Measurements from ENCODE around the gene CCDC33. TPM values are rescaled to one million over a fixed set of nuclear protein-coding genes. Genes with fewer than 3 reads are reported as not detected.

Gene CCDC33
- total and polyA plus RNA-seq, 4 donors, result 0.99 to 7.4 (median 2.6) TPM

DNA sequence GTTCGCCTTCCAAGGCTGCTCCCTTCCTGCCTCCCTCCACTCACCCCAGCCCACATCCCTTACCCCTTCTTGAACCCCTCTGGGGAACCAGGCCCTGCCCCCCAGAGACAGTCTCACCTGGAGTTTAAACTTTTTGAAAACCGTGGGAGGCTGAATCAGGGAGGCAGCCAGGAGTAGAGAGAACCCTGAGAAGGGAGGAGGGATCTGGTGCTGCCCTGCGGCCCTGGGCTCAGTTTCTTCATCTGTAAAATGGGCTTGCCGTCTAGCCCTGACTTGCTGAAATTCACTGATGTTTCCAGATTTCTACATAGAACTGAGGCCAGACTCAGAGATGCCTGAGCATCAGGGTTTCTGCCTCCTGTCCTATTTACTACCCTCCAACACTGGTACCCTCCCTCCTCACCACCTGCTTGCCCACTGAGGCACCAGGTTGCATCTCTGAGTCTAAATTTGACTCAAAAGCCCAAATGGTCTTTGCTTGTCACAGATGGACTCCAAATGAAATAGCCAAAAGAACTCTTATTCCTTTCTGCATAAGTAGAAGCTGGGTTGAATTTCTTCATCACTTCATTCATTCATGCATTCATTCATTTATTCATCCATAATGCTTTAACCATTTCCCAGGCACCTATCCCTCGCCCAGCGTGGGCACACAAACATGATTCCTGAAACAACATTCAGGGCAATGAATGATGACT, 21.7 kb upstream of the CCDC33 start:
- peak overlapping the region; percentile 21 for H3K27ac ChIP-seq (ENCODE audit: low read depth, low read length)
- WGBS (ENCODE audit: insufficient coverage), result 36% methylated on average over 5 of the region's 6 CpGs
- H3K36me3 ChIP-seq (ENCODE audit: control insufficient read depth, insufficient read depth, low read length), result no peaks in the 10 kb centered on the region
- no peak for DNase-seq (ENCODE audit: low read depth in 4 of 6, low spot score in 6 of 6)
- H3K4me1 ChIP-seq (ENCODE audit: control insufficient read depth, insufficient read depth, low read length), result peaks cover 31% of the 10 kb centered on the region
- peaks cover 1% of the 10 kb centered on the region for H3K9me3 ChIP-seq (ENCODE audit: control insufficient read depth, insufficient read depth, low read length)
- no peaks in the 10 kb centered on the region for H3K27me3 ChIP-seq (ENCODE audit: control insufficient read depth, insufficient read depth, low read length)
- no peak overlapping the region for H3K4me3 ChIP-seq (ENCODE audit: low read depth, low read length)

DNA sequence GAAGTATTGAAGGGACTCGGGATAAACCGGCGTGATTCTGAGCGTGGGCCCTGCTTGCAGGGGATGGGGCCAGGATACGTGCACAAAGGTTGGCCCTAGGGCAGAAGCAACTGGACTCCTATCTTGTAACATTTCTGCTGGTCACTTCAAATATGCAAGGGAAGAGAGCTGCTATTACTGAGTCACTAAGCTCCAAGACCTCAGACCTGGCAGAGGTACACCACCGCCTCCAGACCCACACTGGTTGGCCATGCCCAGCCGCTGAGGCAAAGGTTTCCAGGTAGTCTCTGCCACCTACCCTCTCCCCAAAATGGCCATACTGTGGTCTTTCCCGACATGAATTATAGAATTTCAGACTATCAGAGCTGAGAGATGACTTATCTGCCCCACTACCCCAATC, 20.2 kb upstream of the CCDC33 start:
- Histone ChIP-seq H3K4me3 (ENCODE audit: low read depth, low read length) (no peak overlapping the region), H3K9me3 (ENCODE audit: control insufficient read depth, insufficient read depth, low read length) (no peaks in the 10 kb centered on the region), H3K27me3 (ENCODE audit: control insufficient read depth, insufficient read depth, low read length) (no peaks in the 10 kb centered on the region), H3K4me1 (ENCODE audit: control insufficient read depth, insufficient read depth, low read length) (peaks cover 32% of the 10 kb centered on the region), H3K27ac (ENCODE audit: low read depth, low read length) (no peak overlapping the region), H3K36me3 (ENCODE audit: control insufficient read depth, insufficient read depth, low read length) (no peaks in the 10 kb centered on the region)
- 88% methylated on average over 8 of the region's 8 CpGs for WGBS (ENCODE audit: insufficient coverage)
- no peak for DNase-seq (ENCODE audit: low read depth in 4 of 6, low spot score in 6 of 6)

DNA sequence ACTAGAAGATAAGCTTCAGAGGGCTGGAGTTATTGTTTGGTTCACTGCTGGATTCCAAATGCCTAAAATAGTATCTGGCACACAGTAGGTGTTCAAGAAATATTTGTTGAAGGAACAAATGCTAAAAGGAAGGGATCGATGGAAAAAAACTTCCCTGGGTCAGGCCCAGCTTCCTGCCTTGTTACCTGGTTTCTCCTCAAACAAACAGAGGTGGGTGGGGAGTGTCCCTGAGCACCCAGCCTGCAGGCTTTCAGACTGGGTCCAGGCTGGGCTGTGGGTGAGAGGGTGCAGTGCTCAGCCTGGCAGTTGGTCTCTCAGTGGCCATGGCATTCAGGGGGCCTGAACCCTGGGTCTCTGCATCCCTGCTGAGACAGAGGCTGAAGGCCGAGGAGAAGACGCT, 19.2 kb upstream of the CCDC33 start:
- Histone ChIP-seq H3K36me3 (ENCODE audit: control insufficient read depth, insufficient read depth, low read length) (no peaks in the 10 kb centered on the region), H3K4me3 (ENCODE audit: low read depth, low read length) (no peak overlapping the region), H3K27ac (ENCODE audit: low read depth, low read length) (no peak overlapping the region), H3K4me1 (ENCODE audit: control insufficient read depth, insufficient read depth, low read length) (peaks cover 40% of the 10 kb centered on the region), H3K9me3 (ENCODE audit: control insufficient read depth, insufficient read depth, low read length) (no peaks in the 10 kb centered on the region), H3K27me3 (ENCODE audit: control insufficient read depth, insufficient read depth, low read length) (peaks cover 2% of the 10 kb centered on the region)
- WGBS (ENCODE audit: insufficient coverage), result 78% methylated on average over 2 of the region's 3 CpGs
- DNase-seq (ENCODE audit: low read depth in 4 of 6, low spot score in 6 of 6), result no peak

DNA sequence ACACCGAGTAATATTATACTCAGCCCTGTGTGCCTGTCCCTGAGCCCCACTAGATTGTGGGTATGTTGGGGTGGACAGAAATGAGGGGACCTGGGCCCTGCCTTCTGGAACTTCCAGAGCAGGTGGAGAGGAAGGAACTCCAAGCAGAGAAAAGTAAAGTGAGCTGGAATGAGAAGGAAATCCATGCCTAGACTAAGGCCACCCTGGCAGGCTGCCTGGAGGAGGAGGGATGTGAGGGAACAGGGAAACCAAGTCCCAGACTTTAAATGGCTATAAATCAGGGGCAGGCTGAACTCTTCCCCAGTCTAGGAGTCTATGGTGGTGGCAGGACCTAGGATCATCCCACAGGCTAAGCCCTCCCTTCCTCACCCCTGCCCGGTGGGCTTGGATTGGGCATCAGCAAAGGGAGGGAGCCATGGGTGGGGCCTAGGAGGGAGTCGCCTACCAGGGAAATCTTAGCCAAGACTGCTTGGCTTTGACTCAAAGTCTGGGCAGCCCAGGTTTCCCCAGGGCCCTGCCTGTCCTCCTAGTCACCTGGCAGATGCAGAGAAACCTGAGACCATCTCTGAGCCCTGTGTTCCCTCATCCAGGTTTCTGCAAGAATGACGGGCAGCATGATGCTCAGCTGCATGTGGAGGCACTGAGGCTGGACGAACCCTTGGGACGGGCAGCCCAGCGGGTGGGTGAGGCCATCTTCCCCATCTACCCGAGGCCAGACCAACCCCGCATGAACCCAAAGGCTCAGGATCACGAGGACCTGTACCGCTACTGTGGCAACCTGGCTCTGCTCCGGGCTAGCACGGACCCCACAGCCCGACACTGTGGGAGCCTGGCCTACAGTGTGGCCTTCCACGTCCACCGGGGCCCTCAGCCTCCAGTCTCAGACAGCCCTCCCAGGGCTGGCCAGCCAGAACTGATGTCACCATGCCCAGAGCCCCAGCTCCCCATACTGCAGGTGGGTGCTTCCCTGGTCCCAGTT, 17.9 kb upstream of the CCDC33 start:
- H3K4me1 ChIP-seq (ENCODE audit: control insufficient read depth, insufficient read depth, low read length), result peaks cover 47% of the 10 kb centered on the region
- H3K36me3 ChIP-seq (ENCODE audit: control insufficient read depth, insufficient read depth, low read length), result no peaks in the 10 kb centered on the region
- H3K4me3 ChIP-seq (ENCODE audit: low read depth, low read length), result no peak overlapping the region
- no peak for DNase-seq (ENCODE audit: low read depth in 4 of 6, low spot score in 6 of 6)
- H3K9me3 ChIP-seq (ENCODE audit: control insufficient read depth, insufficient read depth, low read length), result no peaks in the 10 kb centered on the region
- peaks cover 2% of the 10 kb centered on the region for H3K27me3 ChIP-seq (ENCODE audit: control insufficient read depth, insufficient read depth, low read length)
- no peak overlapping the region for H3K27ac ChIP-seq (ENCODE audit: low read depth, low read length)
- 92% methylated on average over 16 of the region's 16 CpGs for WGBS (ENCODE audit: insufficient coverage)

DNA sequence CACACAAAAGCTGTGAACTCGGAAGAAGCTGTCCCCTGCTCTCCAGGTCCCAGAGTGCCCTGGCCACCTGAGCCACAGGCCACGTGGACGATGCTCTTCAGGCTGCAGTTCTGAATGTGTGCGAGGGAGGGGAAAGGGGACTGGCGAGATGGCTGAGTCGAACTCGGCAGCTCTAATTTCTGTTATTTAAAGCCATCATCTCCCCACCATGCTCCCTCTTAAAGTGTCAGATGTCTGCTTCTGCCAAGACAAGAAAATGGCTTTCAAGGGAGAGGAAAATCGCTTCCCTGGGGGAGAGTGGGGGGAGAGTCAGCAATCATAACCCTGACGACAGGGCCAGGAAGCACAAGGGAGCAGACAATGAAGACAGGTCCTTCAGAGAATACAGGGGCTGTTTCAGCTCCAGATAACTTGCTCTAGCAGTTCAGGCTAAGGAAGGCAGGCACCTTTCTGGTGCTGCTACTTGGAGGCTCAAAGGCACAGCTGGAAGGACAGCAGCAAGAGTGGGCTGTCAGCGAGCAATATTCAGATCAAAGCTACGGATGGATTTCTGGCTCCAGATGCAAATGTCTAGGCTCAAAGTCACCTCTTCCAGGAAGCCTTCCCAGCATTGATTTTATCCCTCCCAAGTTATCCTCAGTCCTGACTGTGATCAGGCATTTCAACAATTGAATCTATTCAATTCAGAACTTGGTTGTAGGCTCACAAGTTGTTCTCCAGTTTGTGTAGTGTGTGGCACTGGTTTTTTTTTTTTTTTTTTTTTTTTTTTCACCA, 15.5 kb upstream of the CCDC33 start:
- Histone ChIP-seq H3K9me3 (ENCODE audit: control insufficient read depth, insufficient read depth, low read length) (no peaks in the 10 kb centered on the region), H3K27me3 (ENCODE audit: control insufficient read depth, insufficient read depth, low read length) (peaks cover 2% of the 10 kb centered on the region), H3K27ac (ENCODE audit: low read depth, low read length) (no peak overlapping the region), H3K4me3 (ENCODE audit: low read depth, low read length) (no peak overlapping the region), H3K4me1 (ENCODE audit: control insufficient read depth, insufficient read depth, low read length) (peaks cover 41% of the 10 kb centered on the region), H3K36me3 (ENCODE audit: control insufficient read depth, insufficient read depth, low read length) (no peaks in the 10 kb centered on the region)
- DNase-seq (ENCODE audit: low read depth in 4 of 6, low spot score in 6 of 6), result peak in 1 of 6 donors; percentile 61
- WGBS (ENCODE audit: insufficient coverage), result 63% methylated on average over 6 of the region's 11 CpGs

DNA sequence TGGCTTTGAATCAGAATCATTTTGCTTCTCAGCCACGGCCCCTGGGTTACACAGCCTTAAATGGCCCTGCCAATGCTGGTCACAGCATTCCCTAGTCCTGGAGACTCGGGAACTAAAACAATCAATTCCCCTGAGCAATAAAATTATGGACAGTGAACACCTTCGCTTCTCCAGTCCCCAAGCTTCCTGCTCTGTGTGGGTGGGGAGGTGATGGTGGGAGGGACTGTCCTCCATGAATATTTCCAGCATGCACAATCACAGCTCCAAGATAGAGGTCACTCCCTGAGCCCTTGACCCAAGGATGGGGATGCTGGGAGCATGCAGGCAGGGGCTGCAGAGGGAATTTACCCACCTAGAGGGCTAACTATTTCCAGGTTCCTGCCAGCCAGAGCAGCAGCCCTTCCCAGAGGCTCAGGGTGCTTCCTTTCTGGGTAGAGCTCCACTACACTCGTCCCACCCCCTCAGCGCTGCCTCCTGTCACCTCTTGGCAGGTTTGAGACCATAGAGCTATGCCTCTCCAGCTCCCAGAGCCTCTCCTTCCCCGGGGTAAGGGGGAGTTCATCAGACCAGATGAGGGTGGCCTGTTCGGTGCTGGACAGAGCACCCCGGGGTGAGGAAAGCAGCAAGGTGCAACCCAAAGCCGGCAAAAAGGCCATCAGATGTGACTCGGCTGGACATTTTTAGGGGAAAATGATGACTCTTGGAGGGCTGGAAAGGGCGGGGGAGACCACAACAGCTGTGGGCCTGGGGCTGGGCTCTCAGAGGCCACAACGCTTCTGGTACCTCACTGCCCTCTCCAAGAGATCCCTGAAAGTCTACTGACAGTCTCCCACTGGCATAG, 14.5 kb upstream of the CCDC33 start:
- H3K27ac ChIP-seq (ENCODE audit: low read depth, low read length), result no peak overlapping the region
- H3K4me1 ChIP-seq (ENCODE audit: control insufficient read depth, insufficient read depth, low read length), result peaks cover 41% of the 10 kb centered on the region
- peaks cover 2% of the 10 kb centered on the region for H3K27me3 ChIP-seq (ENCODE audit: control insufficient read depth, insufficient read depth, low read length)

DNA sequence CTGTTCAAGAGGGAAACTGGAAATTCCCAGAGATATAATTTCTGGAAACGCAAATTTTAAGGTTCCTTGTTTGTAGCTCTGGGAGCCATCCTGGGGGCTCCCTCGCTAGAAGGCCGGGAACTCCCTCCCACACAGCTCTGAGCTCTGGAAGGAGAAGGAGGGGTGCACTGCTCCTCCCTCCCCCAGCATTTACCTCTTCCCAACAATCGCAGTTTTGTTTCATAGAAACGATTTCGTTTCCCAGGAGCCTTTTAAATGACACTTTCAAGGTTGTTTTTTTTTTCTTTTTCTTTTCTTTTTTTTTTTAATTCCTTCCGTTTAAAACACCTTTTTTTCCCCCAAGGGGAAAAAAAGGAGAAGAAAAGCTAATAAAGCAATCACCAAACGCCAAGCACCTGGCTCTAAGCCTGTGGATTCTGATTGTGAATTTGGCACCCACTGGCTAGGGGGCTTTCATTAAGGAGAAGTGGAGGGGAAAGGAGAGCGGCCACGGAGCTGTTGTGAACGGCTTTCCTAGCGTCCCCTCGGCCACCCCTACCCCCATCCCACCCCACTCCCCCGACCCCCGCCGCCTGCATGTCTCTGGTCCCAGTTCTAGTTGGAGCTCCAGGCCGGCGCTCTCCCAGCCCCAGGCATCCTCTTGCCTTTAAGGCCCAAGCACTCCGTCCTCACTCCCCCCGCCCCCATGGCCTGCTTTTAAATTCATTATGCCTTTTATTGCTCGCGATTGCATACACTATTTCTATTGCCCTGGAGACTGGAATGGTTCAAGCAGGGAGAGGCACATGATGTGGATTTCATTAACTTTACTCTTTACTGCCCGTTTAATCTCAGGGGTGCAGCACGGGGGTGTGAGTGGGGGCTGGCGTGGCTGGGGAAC, 13.6 kb upstream of the CCDC33 start:
- Histone ChIP-seq H3K36me3 (ENCODE audit: control insufficient read depth, insufficient read depth, low read length) (no peaks in the 10 kb centered on the region), H3K9me3 (ENCODE audit: control insufficient read depth, insufficient read depth, low read length) (no peaks in the 10 kb centered on the region), H3K4me1 (ENCODE audit: control insufficient read depth, insufficient read depth, low read length) (peaks cover 41% of the 10 kb centered on the region), H3K27ac (ENCODE audit: low read depth, low read length) (no peak overlapping the region), H3K27me3 (ENCODE audit: control insufficient read depth, insufficient read depth, low read length) (peaks cover 2% of the 10 kb centered on the region), H3K4me3 (ENCODE audit: low read depth, low read length) (no peak overlapping the region)
- WGBS (ENCODE audit: insufficient coverage), result no CpG with 5 or more reads among the region's 25 CpGs
- peak in 2 of 6 donors; percentile 74 to 85 for DNase-seq (ENCODE audit: low read depth in 4 of 6, low spot score in 6 of 6)

More for the DNA sequence above, 14.5 kb upstream of the CCDC33 start:
- no peak for DNase-seq (ENCODE audit: low read depth in 4 of 6, low spot score in 6 of 6)
- Histone ChIP-seq H3K9me3 (ENCODE audit: control insufficient read depth, insufficient read depth, low read length) (no peaks in the 10 kb centered on the region), H3K36me3 (ENCODE audit: control insufficient read depth, insufficient read depth, low read length) (no peaks in the 10 kb centered on the region), H3K4me3 (ENCODE audit: low read depth, low read length) (no peak overlapping the region)
- 62% methylated on average over 6 of the region's 12 CpGs for WGBS (ENCODE audit: insufficient coverage)

DNA sequence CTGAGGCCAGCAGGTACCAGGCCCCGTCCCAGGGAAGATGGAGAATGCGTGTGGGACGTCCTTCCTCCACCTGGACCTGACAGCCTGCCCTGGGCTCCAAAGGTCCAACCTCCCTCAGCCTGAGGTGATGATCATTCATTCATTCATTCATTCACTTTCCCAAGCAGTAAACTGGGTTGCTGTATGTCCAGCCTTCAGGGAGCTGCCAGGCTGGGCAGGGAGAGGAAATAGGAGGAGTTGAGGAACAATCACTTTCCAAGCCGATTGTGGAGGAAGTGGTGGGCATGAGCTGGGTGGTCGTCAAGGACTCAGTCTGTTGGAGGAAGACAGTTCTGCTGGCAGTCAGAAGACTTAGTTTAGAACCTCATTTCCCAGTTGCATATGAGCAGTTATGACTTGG, 10.2 kb upstream of the CCDC33 start:
- peaks cover 2% of the 10 kb centered on the region for H3K27me3 ChIP-seq (ENCODE audit: control insufficient read depth, insufficient read depth, low read length)
- DNase-seq (ENCODE audit: low read depth in 4 of 6, low spot score in 6 of 6), result no peak
- H3K27ac ChIP-seq (ENCODE audit: low read depth, low read length), result no peak overlapping the region
- no peak overlapping the region for H3K4me3 ChIP-seq (ENCODE audit: low read depth, low read length)
- peaks cover 59% of the 10 kb centered on the region for H3K4me1 ChIP-seq (ENCODE audit: control insufficient read depth, insufficient read depth, low read length)
- WGBS (ENCODE audit: insufficient coverage), result 62% methylated on average over 3 of the region's 5 CpGs
- no peaks in the 10 kb centered on the region for H3K36me3 ChIP-seq (ENCODE audit: control insufficient read depth, insufficient read depth, low read length)
- H3K9me3 ChIP-seq (ENCODE audit: control insufficient read depth, insufficient read depth, low read length), result no peaks in the 10 kb centered on the region
